Suprapubic skin (tissue), 4 donors: ENCODE data around the gene ZFR2. TPM values are rescaled to one million over a fixed set of nuclear protein-coding genes. Genes with fewer than 3 reads are reported as not detected.
A peak's percentile ranks its signal among the peaks of the same experiment; 100 is the strongest.

Experiments used
- DNase-seq, 2 donors: peaks; one replicate each; pipeline ENCODE4 v3.0.0-alpha.2; 2019; ENCODE audit warnings: low spot score in 2 of 2
- H3K27ac ChIP-seq: fragments of 200-600 bp; sonication (generic); one replicate; pipeline ENCODE4 v1.5.1; 2019
- H3K27me3 ChIP-seq: fragments of 200-600 bp; sonication (generic); one replicate; pipeline ENCODE4 v1.5.1; 2019
- H3K36me3 ChIP-seq: fragments of 200-600 bp; sonication (generic); one replicate; pipeline ENCODE4 v1.5.1; 2019
- H3K4me1 ChIP-seq: fragments of 200-600 bp; sonication (generic); one replicate; pipeline ENCODE4 v1.5.1; 2019
- H3K4me3 ChIP-seq: fragments of 200-600 bp; sonication (generic); one replicate; pipeline ENCODE4 v1.5.1; 2019; ENCODE audit warnings: mild to moderate bottlenecking
- H3K9me3 ChIP-seq: fragments of 200-600 bp; sonication (generic); one replicate; pipeline ENCODE4 v1.5.1; 2019
- EP300 ChIP-seq: sonication (generic); formaldehyde crosslinking; IDR thresholded peaks from one replicate; pipeline ENCODE4 v1.6.1; 2017; ENCODE audit warnings: antibody characterized with exemption
- POLR2A ChIP-seq, 2 donors: fragments of 450-650 bp; IDR thresholded peaks; one replicate each; pipeline ENCODE4 v1.6.1; 2017; ENCODE audit warnings: antibody characterized with exemption in 2 of 2, mild to moderate bottlenecking in 2 of 2, moderate library complexity in 2 of 2
- POLR2AphosphoS5 ChIP-seq, 3 donors: sonication (generic); formaldehyde crosslinking; IDR thresholded peaks; one replicate each; pipeline ENCODE4 v1.6.1; 2017; ENCODE audit warnings: antibody characterized with exemption in 3 of 3
- WGBS: methylation state at CpG from one replicate; pipeline ENCODE4 v1.1.5; 2018; 5-methylcytosine and 5-hydroxymethylcytosine counted together
- total RNA-seq, 4 donors: library from RNA; depleted of rRNA; stranded (reverse); fragments of >200 nt; gene quantifications; one replicate each; pipeline ENCODE4 v1.1.0, GENCODE V29; 2016
- TF ChIP-seq, protein P1 (sequence below), 2 donors: fragments of 200-600 bp in 1 of 2; fragments of 450-650 bp in 1 of 2; sonication (generic) in 1 of 2; IDR thresholded peaks; one replicate each; pipeline ENCODE4 v1.5.1; 2016 to 2019; ENCODE audit warnings: antibody characterized with exemption in 2 of 2, mild to moderate bottlenecking in 1 of 2, moderate library complexity in 1 of 2

The ZFR2 gene
- total RNA-seq, 4 donors from 2014 or later, result 2.5 to 4.8 TPM; not detected in 2

GRCh38 chr19:3873151-3873550, 4.3 kb upstream of the ZFR2 start:
- TF ChIP-seq EP300 (no peak), POLR2AphosphoS5 (IDR thresholded peaks at IDR 0.05) (no peak), POLR2A (IDR thresholded peaks at IDR 0.05) (no peak)
- TF ChIP-seq, protein P1, sequence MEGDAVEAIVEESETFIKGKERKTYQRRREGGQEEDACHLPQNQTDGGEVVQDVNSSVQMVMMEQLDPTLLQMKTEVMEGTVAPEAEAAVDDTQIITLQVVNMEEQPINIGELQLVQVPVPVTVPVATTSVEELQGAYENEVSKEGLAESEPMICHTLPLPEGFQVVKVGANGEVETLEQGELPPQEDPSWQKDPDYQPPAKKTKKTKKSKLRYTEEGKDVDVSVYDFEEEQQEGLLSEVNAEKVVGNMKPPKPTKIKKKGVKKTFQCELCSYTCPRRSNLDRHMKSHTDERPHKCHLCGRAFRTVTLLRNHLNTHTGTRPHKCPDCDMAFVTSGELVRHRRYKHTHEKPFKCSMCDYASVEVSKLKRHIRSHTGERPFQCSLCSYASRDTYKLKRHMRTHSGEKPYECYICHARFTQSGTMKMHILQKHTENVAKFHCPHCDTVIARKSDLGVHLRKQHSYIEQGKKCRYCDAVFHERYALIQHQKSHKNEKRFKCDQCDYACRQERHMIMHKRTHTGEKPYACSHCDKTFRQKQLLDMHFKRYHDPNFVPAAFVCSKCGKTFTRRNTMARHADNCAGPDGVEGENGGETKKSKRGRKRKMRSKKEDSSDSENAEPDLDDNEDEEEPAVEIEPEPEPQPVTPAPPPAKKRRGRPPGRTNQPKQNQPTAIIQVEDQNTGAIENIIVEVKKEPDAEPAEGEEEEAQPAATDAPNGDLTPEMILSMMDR (IDR thresholded peaks at IDR 0.05), result no peak
- DNase-seq, result no peak
- Histone ChIP-seq H3K9me3 (no peaks in the 10 kb centered on the region), H3K27me3 (peaks cover 50% of the 10 kb centered on the region), H3K36me3 (no peaks in the 10 kb centered on the region), H3K27ac (no peak overlapping the region), H3K4me1 (peaks cover 9% of the 10 kb centered on the region), H3K4me3 (no peak overlapping the region)
- WGBS, result 65% methylated on average over 4 of the region's 4 CpGs

GRCh38 chr19:3867971-3868769, 668 bp downstream of the ZFR2 start:
- Histone ChIP-seq H3K27me3 (peaks cover 61% of the 10 kb centered on the region), H3K36me3 (no peaks in the 10 kb centered on the region), H3K27ac (no peak overlapping the region), H3K9me3 (no peaks in the 10 kb centered on the region), H3K4me3 (peak overlapping the region; percentile 15), H3K4me1 (peaks cover 9% of the 10 kb centered on the region)
- TF ChIP-seq EP300, result no peak
- no peak for TF ChIP-seq POLR2A (IDR thresholded peaks at IDR 0.05)
- TF ChIP-seq, protein P1 (IDR thresholded peaks at IDR 0.05), result no peak
- no peak for TF ChIP-seq POLR2AphosphoS5 (IDR thresholded peaks at IDR 0.05)
- DNase-seq, result no peak
- WGBS, result 19% methylated on average over 22 of the region's 30 CpGs

- TF ChIP-seq POLR2A (IDR thresholded peaks at IDR 0.05), result no peak
- TF ChIP-seq POLR2AphosphoS5 (IDR thresholded peaks at IDR 0.05), result no peak
- no peak for TF ChIP-seq EP300
- TF ChIP-seq, protein P1 (IDR thresholded peaks at IDR 0.05), result no peak
- 54% methylated on average over 13 of the region's 14 CpGs for WGBS
- Histone ChIP-seq H3K4me3 (no peak overlapping the region), H3K36me3 (no peaks in the 10 kb centered on the region), H3K4me1 (peaks cover 9% of the 10 kb centered on the region), H3K27me3 (peaks cover 68% of the 10 kb centered on the region), H3K27ac (no peak overlapping the region), H3K9me3 (no peaks in the 10 kb centered on the region)
- DNase-seq, result no peak
Observed at GRCh38 chr19:3866910-3867638, 1.8 kb downstream of the ZFR2 start.

DNA sequence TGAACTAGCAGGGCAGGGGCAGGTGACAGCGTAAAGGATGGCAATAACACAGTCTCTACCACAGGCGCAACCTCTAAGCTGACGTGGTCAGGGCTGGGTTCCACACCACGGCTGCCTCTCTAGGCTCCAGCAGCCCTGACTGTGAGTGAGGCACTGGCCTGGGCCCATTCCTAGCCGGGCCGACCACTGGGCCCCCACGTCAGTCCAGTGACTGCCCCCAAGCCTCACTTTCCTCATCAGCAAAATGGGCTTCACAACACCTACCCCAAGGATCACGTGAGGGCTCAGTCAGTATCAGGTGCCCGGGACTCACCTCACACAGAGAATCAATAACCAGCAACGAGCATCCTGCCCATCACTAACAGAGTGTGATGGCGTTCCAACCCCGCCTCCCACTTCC, 5.2 kb downstream of the ZFR2 start:
- H3K9me3 ChIP-seq, result no peaks in the 10 kb centered on the region
- H3K4me1 ChIP-seq, result peaks cover 4% of the 10 kb centered on the region
- DNase-seq, result no peak
- H3K27ac ChIP-seq, result no peak overlapping the region
- 86% methylated on average over 10 of the region's 12 CpGs for WGBS
- H3K4me3 ChIP-seq, result no peak overlapping the region
- TF ChIP-seq, protein P1 (IDR thresholded peaks at IDR 0.05), result no peak
- TF ChIP-seq EP300, result no peak
- no peak for TF ChIP-seq POLR2AphosphoS5 (IDR thresholded peaks at IDR 0.05)
- no peak for TF ChIP-seq POLR2A (IDR thresholded peaks at IDR 0.05)
- H3K27me3 ChIP-seq, result peaks cover 45% of the 10 kb centered on the region
- H3K36me3 ChIP-seq, result no peaks in the 10 kb centered on the region
